Measurements from ENCODE around the gene DTNBP1.

- TF ChIP-seq CTCF (conservative IDR thresholded peaks at IDR 0.05) (no peak), ZFX (IDR thresholded peaks at IDR 0.05) (no peak)
Measured at GRCh38 chr6:15509335-15509933, 153.4 kb downstream of the DTNBP1 start.
